ENCODE data around the gene HSPH1.

GRCh38 chr13:31174018-31174417, 12.3 kb upstream of the HSPH1 start:
- TF ChIP-seq CSDC2 (CRISPR knock-in tag; IDR thresholded peaks at IDR 0.05) (no peak), ZFP30 (CRISPR knock-in tag; IDR thresholded peaks at IDR 0.05) (no peak), OSR1 (CRISPR knock-in tag; IDR thresholded peaks at IDR 0.05) (no peak), BACH2 (CRISPR knock-in tag; IDR thresholded peaks at IDR 0.05; ENCODE audit: borderline replicate concordance) (no peak), PPARA (CRISPR knock-in tag; IDR thresholded peaks at IDR 0.05; ENCODE audit: borderline replicate concordance) (no peak), CREB5 (CRISPR knock-in tag; IDR thresholded peaks at IDR 0.05; ENCODE audit: low read depth) (no peak), ZNF70 (CRISPR knock-in tag; IDR thresholded peaks at IDR 0.05) (no peak), CSRNP3 (CRISPR knock-in tag; IDR thresholded peaks at IDR 0.05) (no peak), ARNTL (CRISPR knock-in tag; IDR thresholded peaks at IDR 0.05; ENCODE audit: borderline replicate concordance, low read depth) (no peak), PATZ1 (CRISPR knock-in tag; IDR thresholded peaks at IDR 0.05; ENCODE audit: borderline replicate concordance) (no peak), SNAI2 (CRISPR knock-in tag; IDR thresholded peaks at IDR 0.05) (no peak), ZNF565 (CRISPR knock-in tag; conservative IDR thresholded peaks at IDR 0.05; ENCODE audit: low read depth) (no peak), ISL1 (CRISPR knock-in tag; IDR thresholded peaks at IDR 0.05) (no peak), RARB (CRISPR knock-in tag; IDR thresholded peaks at IDR 0.05) (no peak)

Measured in SK-N-SH treated with all-trans-retinoic acid at 6 μM for 48 hours (cell line).